NCI-H1092 (cell line): Measurements from ENCODE around the gene EPS8L3.
A peak's percentile ranks its signal among the peaks of the same experiment; 100 is the strongest.
"Not testable (repeated sequence)": the region's sequence is repeated elsewhere in the genome, so short reads cannot be mapped to it uniquely, and the experiment has no call there.

ENCODE experiments used
- DNase-seq: peaks from one replicate; lab custom pipeline; 2025; lab: John Stamatoyannopoulos, UW

EPS8L3 gene

GRCh38 chr1:109763646-109764415, at the start of gene EPS8L3:
EPS8L3 (minus strand) TSS chr1:109763923; CDS start chr1:109761749, 2,174 bp downstream.
- DNase-seq: no peak

GRCh38 chr1:109812691-109813393, 49.1 kb upstream of the EPS8L3 start:
- no peak for DNase-seq

GRCh38 chr1:109808703-109809102, 45.0 kb upstream of the EPS8L3 start:
- DNase-seq: no peak

- DNase-seq: no peak
Observed at GRCh38 chr1:109807822-109808680, 44.3 kb upstream of the EPS8L3 start.

GRCh38 chr1:109807402-109807801, 43.7 kb upstream of the EPS8L3 start:
- no peak for DNase-seq

GRCh38 chr1:109806733-109807400, 43.1 kb upstream of the EPS8L3 start:
- no peak for DNase-seq

- no peak for DNase-seq
Observed at GRCh38 chr1:109805486-109806165, 41.9 kb upstream of the EPS8L3 start.

- no peak for DNase-seq
Observed at GRCh38 chr1:109804660-109805059, 40.9 kb upstream of the EPS8L3 start.

- DNase-seq: no peak
Observed at GRCh38 chr1:109803901-109804331, 40.2 kb upstream of the EPS8L3 start.

- no peak for DNase-seq
Observed at GRCh38 chr1:109802901-109803561, 39.3 kb upstream of the EPS8L3 start.

GRCh38 chr1:109802136-109802900, 38.6 kb upstream of the EPS8L3 start:
- no peak for DNase-seq

GRCh38 chr1:109801791-109802135, 38.0 kb upstream of the EPS8L3 start:
- DNase-seq: no peak

- no peak for DNase-seq
Observed at GRCh38 chr1:109800291-109800690, 36.6 kb upstream of the EPS8L3 start.

GRCh38 chr1:109799445-109799844, 35.7 kb upstream of the EPS8L3 start:
- no peak for DNase-seq

- not testable (repeated sequence) for DNase-seq
Observed at GRCh38 chr1:109797303-109797595, 33.5 kb upstream of the EPS8L3 start.

GRCh38 chr1:109796484-109797302, 33.0 kb upstream of the EPS8L3 start:
- DNase-seq: no peak

- peak; percentile 23 for DNase-seq
Observed at GRCh38 chr1:109794319-109795132, 30.8 kb upstream of the EPS8L3 start.

- peak; percentile 85 for DNase-seq
Observed at GRCh38 chr1:109793486-109794318, 30.0 kb upstream of the EPS8L3 start.
